Activated CD4-positive, alpha-beta T cell treated with anti-CD3 and anti-CD28 coated beads, Interleukin-2, amount 50 U/mL, for 4 hours (primary cell): ENCODE data around the gene HDAC1.
"Not testable (repeated sequence)": the region's sequence is repeated elsewhere in the genome, so short reads cannot be mapped to it uniquely, and the experiment has no call there.

Experiments
- DNase-seq, 2 experiments: peaks; one replicate each; pipeline ENCODE4 v3.0.0-alpha.2; 2020

Gene HDAC1

DNA sequence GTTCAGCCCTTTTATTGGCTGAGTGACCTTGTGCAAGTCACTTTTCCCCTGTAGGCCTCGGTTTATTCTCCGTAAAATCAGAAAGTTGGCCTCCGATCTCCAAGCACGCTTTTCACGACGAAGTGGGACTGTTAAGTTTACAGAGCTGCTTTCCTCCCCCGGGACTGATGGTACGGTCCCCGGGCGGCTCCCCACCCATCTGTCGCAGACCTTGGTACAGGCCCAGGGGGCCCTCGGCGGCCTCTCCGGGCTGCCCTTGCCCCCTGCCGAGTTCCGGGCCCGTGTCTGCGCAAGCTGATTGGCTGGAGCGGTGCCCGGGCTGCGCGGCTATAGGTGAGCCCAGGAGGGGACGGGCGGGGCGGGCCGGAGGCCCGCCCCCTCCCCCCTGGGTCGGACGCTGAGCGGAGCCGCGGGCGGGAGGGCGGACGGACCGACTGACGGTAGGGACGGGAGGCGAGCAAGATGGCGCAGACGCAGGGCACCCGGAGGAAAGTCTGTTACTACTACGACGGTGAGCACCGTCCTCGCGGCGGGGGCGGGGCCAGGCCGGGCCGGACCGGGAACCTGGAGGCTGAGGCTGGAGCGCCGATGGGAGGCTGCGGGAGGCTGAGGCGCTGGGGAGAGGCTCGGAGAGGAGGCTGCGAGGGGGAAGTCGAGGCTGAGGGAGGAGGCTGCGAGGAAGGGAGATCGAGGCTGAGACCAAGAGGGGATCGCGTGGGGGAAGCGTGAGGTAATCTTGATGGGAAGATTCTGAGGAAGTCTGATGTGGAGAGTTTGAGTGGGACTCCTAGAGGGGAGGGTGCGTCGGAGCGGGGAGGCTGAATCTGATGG, at the start of gene HDAC1:
TSS of gene HDAC1 (plus strand) at position 376 of the 831 bp plus-strand sequence. CDS start at position 463, 87 bp downstream.
- DNase-seq: peak; percentile 93 to 95

DNA sequence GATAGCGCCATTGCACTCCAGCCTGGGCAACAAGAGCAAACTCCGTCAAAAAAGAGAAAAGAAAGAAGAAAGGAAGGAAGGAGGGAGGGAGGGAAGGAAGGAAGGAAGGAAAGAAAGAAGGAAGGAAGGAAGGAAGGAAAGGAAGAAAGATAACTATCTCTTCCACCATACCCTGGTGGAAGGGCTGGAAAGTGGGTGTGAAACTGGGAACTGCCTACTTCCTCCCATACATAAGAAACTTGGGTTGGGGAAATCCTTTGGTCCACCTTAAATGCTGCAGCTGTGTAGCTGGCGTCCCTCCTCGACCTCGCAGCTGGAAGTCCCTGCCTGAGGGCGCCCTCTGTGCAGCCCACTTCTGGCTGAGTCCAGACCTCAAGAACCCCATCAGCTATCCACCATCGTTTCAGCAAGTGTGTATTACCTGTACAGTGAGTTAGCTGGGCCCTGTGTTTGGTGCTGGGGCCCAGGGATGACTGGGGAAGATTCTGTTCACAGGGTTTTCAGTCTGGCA, 49.5 kb upstream of the HDAC1 start:
- DNase-seq: no peak

- DNase-seq: no peak
Measured at GRCh38 chr1:32246888-32247273, 45.0 kb upstream of the HDAC1 start, which contains the start of gene FAM167B. FAM167B (plus strand) TSS chr1:32247222; CDS start chr1:32247422, 200 bp downstream.

GRCh38 chr1:32247452-32247851, 44.4 kb upstream of the HDAC1 start:
- no peak for DNase-seq

- DNase-seq: peak; percentile 66 to 68
Measured at GRCh38 chr1:32247983-32248889, 43.6 kb upstream of the HDAC1 start.

DNA sequence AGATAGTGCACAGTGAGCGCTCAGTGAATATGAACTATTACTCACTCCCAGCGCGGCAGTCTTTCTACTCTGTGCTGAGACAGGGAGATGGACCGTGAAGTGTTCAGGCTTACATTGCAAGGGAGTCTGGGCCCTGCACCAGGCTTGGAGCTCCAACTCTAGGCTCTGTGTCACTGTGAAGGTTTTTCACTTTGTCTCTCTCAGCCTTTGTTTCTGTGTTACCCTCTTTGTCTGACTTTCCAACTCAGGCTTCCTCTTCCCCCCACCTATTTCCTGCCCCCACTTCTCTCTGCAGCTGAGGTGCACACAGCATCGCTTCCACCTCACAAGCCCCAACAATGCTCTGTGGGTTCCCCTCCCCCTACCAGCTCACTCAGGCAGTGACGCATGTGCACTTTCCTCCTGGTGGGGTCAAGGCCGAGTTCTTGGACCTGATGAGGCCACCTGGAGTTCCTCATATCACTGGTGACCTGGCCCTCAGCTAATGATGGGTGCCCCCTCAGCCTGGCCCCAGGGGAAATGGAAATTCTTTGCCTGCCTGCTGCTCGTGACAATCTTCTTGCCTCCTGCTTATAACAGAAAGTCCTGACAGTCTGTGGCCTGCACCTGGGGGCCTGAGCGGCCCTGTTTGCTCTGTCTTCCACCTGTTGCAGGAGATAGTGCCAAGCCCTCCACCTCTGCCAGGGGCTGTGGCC, 41.9 kb upstream of the HDAC1 start:
- peak; percentile 75 to 76 for DNase-seq

GRCh38 chr1:32250893-32251716, 40.8 kb upstream of the HDAC1 start, which contains the start of gene LCK:
LCK (plus strand) TSS chr1:32251265; CDS start chr1:32274330, 23,065 bp downstream.
- DNase-seq: peak; percentile 50 to 58

DNA sequence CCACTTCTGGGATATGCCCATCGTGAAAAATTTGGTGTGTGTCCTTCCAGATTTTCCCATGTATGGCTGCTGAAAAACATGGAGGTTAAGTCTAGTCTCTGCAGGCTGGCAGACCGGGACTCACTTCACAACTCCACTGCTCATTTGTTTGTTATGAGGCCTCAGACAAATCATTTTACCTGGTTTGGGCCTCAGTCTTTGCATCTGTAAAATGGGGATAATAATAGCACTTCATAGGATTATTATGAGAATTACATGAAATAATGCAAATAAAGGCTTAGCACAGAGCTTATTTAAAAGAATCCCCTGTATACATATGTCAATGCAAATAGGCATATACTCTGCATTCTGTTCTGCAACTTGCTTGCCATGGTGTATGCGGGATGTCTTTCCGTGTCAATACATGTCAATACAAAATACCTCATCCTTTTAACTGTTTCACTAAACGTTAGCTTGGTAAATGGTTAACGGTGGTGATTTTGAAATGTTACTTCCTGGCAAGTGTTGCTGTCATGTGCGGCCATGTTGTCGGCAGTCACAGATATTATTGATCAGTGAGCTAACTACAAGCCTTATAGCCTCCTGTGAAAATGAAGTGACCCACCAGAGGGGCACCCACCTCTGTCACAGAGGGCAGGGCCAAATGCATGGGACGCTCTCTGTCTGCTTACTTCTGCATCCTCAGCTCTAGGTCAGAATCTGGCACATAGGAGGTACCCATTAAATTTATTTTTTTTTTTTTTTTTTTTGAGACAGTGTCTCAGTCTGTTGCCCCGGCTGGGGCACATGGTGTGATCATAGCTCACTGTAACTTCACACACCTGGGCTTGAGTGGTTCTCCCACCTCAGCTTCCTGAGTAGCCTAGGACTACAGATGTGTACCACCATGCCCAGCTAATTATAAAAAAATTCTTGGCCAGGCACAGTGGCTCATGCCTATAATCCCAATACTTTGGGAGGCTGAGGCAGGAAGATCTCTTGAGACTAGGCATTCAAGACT, 36.5 kb upstream of the HDAC1 start:
- DNase-seq: no peak

GRCh38 chr1:32256473-32257226, 35.2 kb upstream of the HDAC1 start:
- no peak for DNase-seq

DNA sequence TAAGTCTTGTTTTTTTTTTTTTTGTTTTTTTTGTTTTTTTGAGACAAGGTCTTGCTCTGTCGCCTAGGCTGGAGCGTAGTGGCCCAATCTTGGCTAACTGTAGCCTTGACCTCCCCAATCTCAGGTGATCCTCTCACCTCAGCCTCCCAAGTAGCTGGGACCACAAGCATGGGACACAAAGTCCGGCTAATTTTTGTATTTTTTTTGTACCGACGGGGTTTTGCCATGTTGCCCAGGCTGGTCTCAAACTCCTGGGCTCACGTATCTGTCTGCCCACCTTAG, 34.7 kb upstream of the HDAC1 start:
- no peak for DNase-seq

GRCh38 chr1:32263236-32263593, 28.7 kb upstream of the HDAC1 start:
- not testable (repeated sequence) for DNase-seq

DNA sequence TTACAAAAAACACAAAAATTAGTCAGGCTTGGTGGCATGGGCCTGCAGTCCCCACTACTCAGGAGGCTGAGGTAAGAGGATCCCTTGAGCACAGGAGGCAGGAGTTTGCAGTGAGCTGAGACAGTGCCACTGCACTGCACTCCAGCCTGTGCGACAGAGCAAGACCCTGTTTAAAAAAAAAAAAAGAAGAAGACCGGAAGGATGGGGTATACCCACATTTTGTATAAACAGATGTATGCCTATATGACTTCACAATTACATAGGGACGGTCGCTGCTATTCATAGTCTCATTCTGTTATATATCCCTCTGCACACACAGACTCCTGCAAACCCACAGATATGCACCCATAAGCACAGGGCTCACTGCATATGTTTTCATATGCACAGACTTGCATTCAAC, 28.1 kb upstream of the HDAC1 start:
- no peak for DNase-seq

- no peak for DNase-seq
Measured at GRCh38 chr1:32265846-32266245, 26.0 kb upstream of the HDAC1 start.

DNA sequence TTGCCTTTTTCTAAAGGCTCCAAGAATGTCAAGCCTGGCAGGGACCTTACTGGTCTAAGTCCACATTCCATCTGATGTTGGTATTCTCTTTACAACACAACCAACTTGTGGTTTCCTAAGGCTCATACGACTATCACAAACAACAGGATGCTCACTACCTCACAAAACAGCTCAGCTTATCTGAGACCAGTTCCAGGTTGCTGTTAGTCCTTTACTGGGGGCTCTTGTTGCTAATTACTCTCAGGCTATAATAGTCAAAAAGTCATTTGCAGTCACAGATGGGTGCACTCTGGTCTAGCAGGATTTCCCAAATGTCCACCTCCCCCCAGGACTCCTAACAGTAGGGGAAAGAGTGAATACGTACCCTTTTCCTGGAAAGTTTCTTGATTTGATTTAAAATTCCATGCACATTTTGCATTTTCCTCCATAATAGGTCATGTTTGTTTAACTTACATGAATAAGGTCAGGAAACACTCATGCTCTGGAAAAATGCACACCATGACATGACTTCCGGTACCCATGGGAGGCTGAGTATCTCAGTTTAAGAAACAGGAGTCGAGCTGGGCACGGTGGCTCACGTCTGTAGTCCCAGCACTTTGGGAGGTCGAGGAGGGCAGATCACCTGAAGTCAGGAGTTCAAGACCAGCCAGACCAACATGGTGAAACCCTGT, 24.8 kb upstream of the HDAC1 start:
- DNase-seq: no peak

GRCh38 chr1:32269744-32270143, 22.1 kb upstream of the HDAC1 start:
- DNase-seq: no peak

- peak; percentile 40 to 50 for DNase-seq
Measured at GRCh38 chr1:32272557-32273390, 19.1 kb upstream of the HDAC1 start.

GRCh38 chr1:32273391-32274208, 18.3 kb upstream of the HDAC1 start:
- DNase-seq: peak; percentile 84 to 87
